ENCODE measurements around the gene AKT3.

AKT3 gene

DNA sequence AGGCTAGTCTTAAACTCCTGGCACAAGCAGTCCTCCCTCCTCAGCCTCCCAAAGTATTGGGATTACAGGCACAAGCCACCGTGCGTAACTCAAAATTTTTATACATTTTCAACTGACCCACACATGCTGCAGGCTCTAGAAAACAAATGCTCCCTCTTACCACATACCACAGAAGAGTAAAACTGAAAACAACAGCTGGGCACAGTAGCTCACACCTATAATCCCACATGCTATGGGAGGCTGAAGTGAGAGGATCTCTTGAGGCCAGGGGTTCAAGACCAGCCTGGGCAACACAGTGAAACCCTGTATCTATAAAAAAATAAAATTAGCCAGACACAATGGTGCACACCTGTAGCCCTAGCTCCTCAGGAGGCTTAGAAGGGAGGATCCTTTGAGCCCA is 56.7 kb downstream of the AKT3 start:
- TF ChIP-seq, protein P1, sequence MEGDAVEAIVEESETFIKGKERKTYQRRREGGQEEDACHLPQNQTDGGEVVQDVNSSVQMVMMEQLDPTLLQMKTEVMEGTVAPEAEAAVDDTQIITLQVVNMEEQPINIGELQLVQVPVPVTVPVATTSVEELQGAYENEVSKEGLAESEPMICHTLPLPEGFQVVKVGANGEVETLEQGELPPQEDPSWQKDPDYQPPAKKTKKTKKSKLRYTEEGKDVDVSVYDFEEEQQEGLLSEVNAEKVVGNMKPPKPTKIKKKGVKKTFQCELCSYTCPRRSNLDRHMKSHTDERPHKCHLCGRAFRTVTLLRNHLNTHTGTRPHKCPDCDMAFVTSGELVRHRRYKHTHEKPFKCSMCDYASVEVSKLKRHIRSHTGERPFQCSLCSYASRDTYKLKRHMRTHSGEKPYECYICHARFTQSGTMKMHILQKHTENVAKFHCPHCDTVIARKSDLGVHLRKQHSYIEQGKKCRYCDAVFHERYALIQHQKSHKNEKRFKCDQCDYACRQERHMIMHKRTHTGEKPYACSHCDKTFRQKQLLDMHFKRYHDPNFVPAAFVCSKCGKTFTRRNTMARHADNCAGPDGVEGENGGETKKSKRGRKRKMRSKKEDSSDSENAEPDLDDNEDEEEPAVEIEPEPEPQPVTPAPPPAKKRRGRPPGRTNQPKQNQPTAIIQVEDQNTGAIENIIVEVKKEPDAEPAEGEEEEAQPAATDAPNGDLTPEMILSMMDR (conservative IDR thresholded peaks at IDR 0.05; ENCODE audit: low read length) = no peak
- no peak for TF ChIP-seq EZH2phosphoT487 (IDR thresholded peaks at IDR 0.05; ENCODE audit: borderline replicate concordance)
- H3K9me2 ChIP-seq (replicated peaks; ENCODE audit: low read depth, low read length) = no peaks in the 10 kb centered on the region
- H3K4me3 ChIP-seq (ENCODE audit: low read length, poor library complexity, severe bottlenecking) = no peak overlapping the region
- no peaks in the 10 kb centered on the region for H3K4me1 ChIP-seq (ENCODE audit: insufficient read depth, low read length, poor library complexity, severe bottlenecking)
- H4K20me1 ChIP-seq (ENCODE audit: insufficient read depth, low read length, poor library complexity, severe bottlenecking) = no peaks in the 10 kb centered on the region
- H3K27me3 ChIP-seq (ENCODE audit: insufficient read depth, low read length, poor library complexity, severe bottlenecking) = no peaks in the 10 kb centered on the region
- H2AFZ ChIP-seq (ENCODE audit: low read length) = no peak overlapping the region
- H3K79me2 ChIP-seq (ENCODE audit: insufficient read depth, low read length) = no peaks in the 10 kb centered on the region
- H3K4me2 ChIP-seq (ENCODE audit: low read depth, low read length, poor library complexity, severe bottlenecking) = no peak overlapping the region
- H3K36me3 ChIP-seq (ENCODE audit: insufficient read depth, low read length) = no peaks in the 10 kb centered on the region
- H3K9me3 ChIP-seq (ENCODE audit: insufficient read depth, low read depth, low read length) = no peaks in the 10 kb centered on the region
- no peak overlapping the region for H3K9ac ChIP-seq (ENCODE audit: low read depth, low read length, poor library complexity, severe bottlenecking)
- H3F3A ChIP-seq (ENCODE audit: low read depth) = no peaks in the 10 kb centered on the region

DNA sequence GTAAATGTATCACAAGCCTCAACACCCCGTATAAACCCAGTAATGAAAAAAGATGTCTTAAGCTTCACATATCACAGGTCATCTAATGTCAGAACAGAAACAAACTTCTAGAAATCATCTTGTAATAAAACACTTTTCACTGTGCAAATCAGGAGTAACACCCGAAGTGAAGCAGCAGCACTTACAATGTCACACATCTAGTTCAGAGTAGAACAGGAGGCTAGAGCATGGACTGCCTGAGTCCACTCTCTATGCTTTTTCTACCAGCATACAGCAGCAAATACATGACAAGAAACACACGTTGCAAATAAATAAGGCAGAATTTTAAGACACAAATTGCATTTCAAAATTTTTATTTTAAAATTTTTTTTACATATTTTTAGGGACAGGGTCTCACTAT is 57.2 kb downstream of the AKT3 start:
- no peaks in the 10 kb centered on the region for H3F3A ChIP-seq (ENCODE audit: low read depth)
- TF ChIP-seq EZH2phosphoT487 (IDR thresholded peaks at IDR 0.05; ENCODE audit: borderline replicate concordance) = no peak
- TF ChIP-seq, protein P1 (conservative IDR thresholded peaks at IDR 0.05; ENCODE audit: low read length) = no peak
- no peaks in the 10 kb centered on the region for H3K79me2 ChIP-seq (ENCODE audit: insufficient read depth, low read length)

DNA sequence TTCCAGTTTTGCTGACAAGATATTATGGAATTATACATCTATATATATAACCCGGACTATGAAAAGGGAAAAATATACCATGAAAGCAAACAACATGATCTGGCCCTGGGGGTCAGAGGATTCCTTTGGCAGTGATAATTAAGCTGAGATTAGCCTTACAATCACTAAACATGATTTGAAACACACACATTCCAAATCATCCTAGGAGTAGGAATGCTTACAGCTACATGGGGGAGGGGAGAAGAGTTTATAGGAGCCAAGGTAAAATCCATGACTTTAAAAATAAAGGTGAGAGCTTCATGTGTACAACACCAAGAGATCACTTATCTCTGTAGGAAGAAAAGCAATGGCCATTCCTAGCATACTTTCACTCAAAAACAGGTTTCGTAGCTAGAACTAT is 57.6 kb downstream of the AKT3 start:
- Histone ChIP-seq H3K4me3 (ENCODE audit: low read length, poor library complexity, severe bottlenecking) (no peak overlapping the region), H3K4me1 (ENCODE audit: insufficient read depth, low read length, poor library complexity, severe bottlenecking) (no peaks in the 10 kb centered on the region), H3K79me2 (ENCODE audit: insufficient read depth, low read length) (no peaks in the 10 kb centered on the region), H3K36me3 (ENCODE audit: insufficient read depth, low read length) (no peaks in the 10 kb centered on the region), H3K27me3 (ENCODE audit: insufficient read depth, low read length, poor library complexity, severe bottlenecking) (no peaks in the 10 kb centered on the region), H3K9ac (ENCODE audit: low read depth, low read length, poor library complexity, severe bottlenecking) (no peak overlapping the region), H3K9me2 (replicated peaks; ENCODE audit: low read depth, low read length) (no peaks in the 10 kb centered on the region), H2AFZ (ENCODE audit: low read length) (no peak overlapping the region), H3K9me3 (ENCODE audit: insufficient read depth, low read depth, low read length) (no peaks in the 10 kb centered on the region), H3F3A (ENCODE audit: low read depth) (no peaks in the 10 kb centered on the region), H3K4me2 (ENCODE audit: low read depth, low read length, poor library complexity, severe bottlenecking) (no peak overlapping the region), H4K20me1 (ENCODE audit: insufficient read depth, low read length, poor library complexity, severe bottlenecking) (no peaks in the 10 kb centered on the region)
- no peak for TF ChIP-seq EZH2phosphoT487 (IDR thresholded peaks at IDR 0.05; ENCODE audit: borderline replicate concordance)
- TF ChIP-seq, protein P1 (conservative IDR thresholded peaks at IDR 0.05; ENCODE audit: low read length) = no peak

More for the DNA sequence above, 57.2 kb downstream of the AKT3 start:
- Histone ChIP-seq H3K36me3 (ENCODE audit: insufficient read depth, low read length) (no peaks in the 10 kb centered on the region), H2AFZ (ENCODE audit: low read length) (no peak overlapping the region), H4K20me1 (ENCODE audit: insufficient read depth, low read length, poor library complexity, severe bottlenecking) (no peaks in the 10 kb centered on the region), H3K9me2 (replicated peaks; ENCODE audit: low read depth, low read length) (no peaks in the 10 kb centered on the region), H3K4me3 (ENCODE audit: low read length, poor library complexity, severe bottlenecking) (no peak overlapping the region), H3K9ac (ENCODE audit: low read depth, low read length, poor library complexity, severe bottlenecking) (no peak overlapping the region), H3K4me2 (ENCODE audit: low read depth, low read length, poor library complexity, severe bottlenecking) (no peak overlapping the region), H3K27me3 (ENCODE audit: insufficient read depth, low read length, poor library complexity, severe bottlenecking) (no peaks in the 10 kb centered on the region), H3K9me3 (ENCODE audit: insufficient read depth, low read depth, low read length) (no peaks in the 10 kb centered on the region), H3K4me1 (ENCODE audit: insufficient read depth, low read length, poor library complexity, severe bottlenecking) (no peaks in the 10 kb centered on the region)
